Diencephalon (tissue), 1 donor: Measurements from ENCODE around the gene BACE1. TPM values are rescaled to one million over a fixed set of nuclear protein-coding genes. Genes with fewer than 3 reads are reported as not detected.

ENCODE experiments used
- small RNA-seq: library from RNA; depleted of rRNA; stranded (forward); fragments of <200 nt; gene quantifications from one replicate; pipeline ENCODE3, GENCODE V24; 2014
- total RNA-seq: library from RNA; depleted of rRNA; stranded (reverse); fragments of >200 nt; gene quantifications from one replicate; pipeline ENCODE4 v1.2.3, GENCODE V29; 2014

BACE1 gene
- total RNA-seq, result 36.2 TPM

GRCh38 chr11:117316197-117316961 lies at the start of gene BACE1:
Gene BACE1, minus strand, starts transcription at chr11:117316256. Its CDS starts 461 bp downstream, at chr11:117315795.

DNA sequence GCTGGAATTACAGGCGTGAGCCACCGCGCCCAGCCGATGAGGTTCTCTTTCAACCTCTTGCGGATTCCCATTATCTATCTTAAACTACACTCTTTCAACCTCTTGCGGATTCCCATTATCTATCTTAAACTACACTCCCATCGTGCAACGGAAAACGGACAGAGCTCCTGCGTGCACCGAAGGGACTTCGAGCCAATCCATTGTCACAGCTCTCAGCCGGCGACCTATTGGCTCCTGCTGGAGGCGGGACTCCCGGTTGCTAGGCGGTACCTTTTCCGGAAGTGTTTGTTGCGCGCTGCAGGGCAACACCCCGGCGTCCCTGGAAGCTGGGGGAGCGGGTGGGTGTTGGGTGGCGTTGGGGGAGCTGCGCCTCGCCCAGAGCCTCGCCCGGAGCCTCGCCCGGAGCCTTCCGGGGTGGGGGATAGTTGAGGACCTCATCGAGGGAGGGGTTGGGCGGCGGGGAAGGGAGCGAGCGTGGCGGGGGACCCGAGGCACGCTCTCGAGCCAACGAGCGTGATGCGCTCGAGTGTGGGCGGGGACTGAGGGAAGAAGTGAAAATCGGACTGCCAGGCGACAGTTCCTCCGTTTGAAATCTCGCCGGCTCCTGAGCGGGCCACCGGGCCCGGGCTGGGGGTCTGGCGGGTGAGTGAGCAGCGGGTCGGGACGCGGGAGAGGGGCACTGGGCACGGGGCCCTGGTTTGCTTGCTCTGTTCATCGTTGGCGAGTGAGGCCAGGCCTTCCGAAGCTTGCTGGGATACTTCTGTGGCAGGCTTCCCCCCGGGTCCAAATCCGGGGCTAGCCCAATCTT lies 11.7 kb upstream of the BACE1 start, which contains the start of gene CEP164:
Gene CEP164, plus strand, starts transcription at position 288 of the 808 bp plus-strand sequence. CDS start 10,733 bp downstream, outside the sequence.

GRCh38 chr11:117290809-117291396 lies 25.2 kb downstream of the BACE1 start, which contains the start of gene BACE1-AS:
Gene BACE1-AS, plus strand, starts transcription at chr11:117291346.

Small RNAs within 50 kb of the gene (small RNA-seq; reads per million reads assigned to genes)
- gene RF00564, result not detected

Other genes starting within 250 kb of the BACE1 start
- gene SIK3, start 217.8 kb downstream of the BACE1 start, total RNA-seq, result 39.0 TPM
- 276 TPM for gene PAFAH1B2, start 172.0 kb downstream of the BACE1 start, total RNA-seq
- 23.1 TPM for gene SIDT2, start 137.5 kb downstream of the BACE1 start, total RNA-seq
- gene TAGLN, start 116.9 kb downstream of the BACE1 start, total RNA-seq, result 8.3 TPM
- gene PCSK7, start 84.2 kb downstream of the BACE1 start, total RNA-seq, result 21.7 TPM
- gene RNF214, start 83.6 kb downstream of the BACE1 start, total RNA-seq, result 20.1 TPM
- 7.2 TPM for gene BACE1-AS, start 24.9 kb downstream of the BACE1 start, total RNA-seq
- gene CEP164, start 11.6 kb upstream of the BACE1 start, total RNA-seq, result 20.1 TPM